ENCODE data around the gene XK.

XK gene

DNA sequence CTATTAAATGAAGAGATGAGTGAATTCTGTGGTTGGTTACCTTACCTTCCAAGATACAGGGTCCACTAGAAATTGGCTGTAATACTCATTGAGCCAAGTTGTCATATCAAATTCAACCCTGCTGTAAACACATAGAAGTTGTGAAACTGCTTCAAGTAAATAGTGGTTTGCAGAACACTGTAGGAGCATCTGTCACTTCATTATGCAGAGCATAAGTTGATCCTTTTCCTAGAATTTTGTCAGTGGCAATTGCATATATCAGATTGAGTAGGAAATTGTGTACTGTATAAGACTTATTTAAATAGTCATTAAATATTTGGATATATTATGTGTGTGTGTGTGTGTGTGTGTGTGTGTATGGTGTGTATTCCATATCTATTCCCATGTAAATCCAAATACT, 8.8 kb upstream of the XK start:
- no peaks in the 10 kb centered on the region for H3K79me2 ChIP-seq (ENCODE audit: insufficient read depth, low read length)
- no peak overlapping the region for H2AFZ ChIP-seq (ENCODE audit: low read length)
- no peaks in the 10 kb centered on the region for H3K9me3 ChIP-seq (ENCODE audit: low read length)
- no peaks in the 10 kb centered on the region for H3K27me3 ChIP-seq (ENCODE audit: insufficient read depth, low read length)
- H3F3A ChIP-seq (ENCODE audit: insufficient read depth, low read length), result no peaks in the 10 kb centered on the region
- H4K20me1 ChIP-seq (ENCODE audit: insufficient read depth, low read length), result no peaks in the 10 kb centered on the region
- TF ChIP-seq, protein P1, sequence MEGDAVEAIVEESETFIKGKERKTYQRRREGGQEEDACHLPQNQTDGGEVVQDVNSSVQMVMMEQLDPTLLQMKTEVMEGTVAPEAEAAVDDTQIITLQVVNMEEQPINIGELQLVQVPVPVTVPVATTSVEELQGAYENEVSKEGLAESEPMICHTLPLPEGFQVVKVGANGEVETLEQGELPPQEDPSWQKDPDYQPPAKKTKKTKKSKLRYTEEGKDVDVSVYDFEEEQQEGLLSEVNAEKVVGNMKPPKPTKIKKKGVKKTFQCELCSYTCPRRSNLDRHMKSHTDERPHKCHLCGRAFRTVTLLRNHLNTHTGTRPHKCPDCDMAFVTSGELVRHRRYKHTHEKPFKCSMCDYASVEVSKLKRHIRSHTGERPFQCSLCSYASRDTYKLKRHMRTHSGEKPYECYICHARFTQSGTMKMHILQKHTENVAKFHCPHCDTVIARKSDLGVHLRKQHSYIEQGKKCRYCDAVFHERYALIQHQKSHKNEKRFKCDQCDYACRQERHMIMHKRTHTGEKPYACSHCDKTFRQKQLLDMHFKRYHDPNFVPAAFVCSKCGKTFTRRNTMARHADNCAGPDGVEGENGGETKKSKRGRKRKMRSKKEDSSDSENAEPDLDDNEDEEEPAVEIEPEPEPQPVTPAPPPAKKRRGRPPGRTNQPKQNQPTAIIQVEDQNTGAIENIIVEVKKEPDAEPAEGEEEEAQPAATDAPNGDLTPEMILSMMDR (IDR thresholded peaks at IDR 0.05; ENCODE audit: low read length), result no peak
- no peak for TF ChIP-seq EZH2 (IDR thresholded peaks at IDR 0.05; ENCODE audit: borderline replicate concordance, low read length)
- H3K9me2 ChIP-seq (ENCODE audit: low read depth, low read length), result no peaks in the 10 kb centered on the region
- no peak overlapping the region for H3K4me2 ChIP-seq (ENCODE audit: low read length)
- no peaks in the 10 kb centered on the region for H3K4me1 ChIP-seq (ENCODE audit: insufficient read depth, low read length, severe bottlenecking)
- no peak overlapping the region for H3K4me3 ChIP-seq (ENCODE audit: low read depth, low read length, poor library complexity, severe bottlenecking)
- no peaks in the 10 kb centered on the region for H3K36me3 ChIP-seq (ENCODE audit: insufficient read depth, low read length)
- no peak overlapping the region for H3K27ac ChIP-seq (ENCODE audit: low read depth, low read length, poor library complexity, severe bottlenecking)
- no peak overlapping the region for H3K9ac ChIP-seq (ENCODE audit: low read length)

DNA sequence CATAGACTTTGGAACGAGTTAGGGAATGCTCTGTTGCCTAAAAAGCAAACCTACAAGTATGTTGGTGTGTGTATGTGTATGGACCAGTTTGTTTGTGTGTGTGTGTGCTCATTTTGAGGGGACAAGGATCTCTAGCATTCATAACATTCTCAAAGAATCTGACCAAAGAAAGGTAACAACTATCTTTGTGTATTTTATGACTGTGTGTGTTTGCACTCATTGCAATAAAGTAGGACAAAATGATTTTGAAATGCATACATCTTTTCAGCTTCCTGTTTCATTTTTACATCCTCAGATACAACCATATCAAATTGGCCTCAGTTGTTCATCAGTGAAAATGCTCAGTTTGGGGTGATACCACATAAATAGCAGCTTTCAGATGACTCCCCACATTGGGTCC, 8.3 kb upstream of the XK start:
- no peak overlapping the region for H3K4me2 ChIP-seq (ENCODE audit: low read length)
- no peak overlapping the region for H2AFZ ChIP-seq (ENCODE audit: low read length)
- H3K9me3 ChIP-seq (ENCODE audit: low read length), result no peaks in the 10 kb centered on the region

DNA sequence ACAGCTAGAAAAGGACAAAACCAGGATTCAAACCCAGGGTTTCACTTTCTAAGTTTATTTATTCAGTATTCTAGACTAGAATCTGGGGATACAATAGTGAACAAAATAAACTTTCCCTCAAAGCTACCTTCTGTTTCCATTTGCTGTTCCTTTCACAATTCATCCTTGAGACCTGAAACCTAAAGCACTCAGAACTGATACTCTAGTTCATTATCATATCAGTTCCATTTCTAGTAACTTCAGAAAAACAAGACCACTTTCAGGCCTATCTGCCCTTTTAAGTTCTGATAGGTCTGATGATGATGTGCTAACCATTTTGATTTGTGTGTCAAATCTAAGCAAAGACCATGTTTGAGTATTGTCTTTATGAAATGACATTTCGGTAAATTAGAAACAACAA, 7.8 kb upstream of the XK start:
- Histone ChIP-seq H3K9ac (ENCODE audit: low read length) (no peak overlapping the region), H3K4me3 (ENCODE audit: low read depth, low read length, poor library complexity, severe bottlenecking) (no peak overlapping the region), H3K9me3 (ENCODE audit: low read length) (no peaks in the 10 kb centered on the region), H3K27ac (ENCODE audit: low read depth, low read length, poor library complexity, severe bottlenecking) (no peak overlapping the region), H3K9me2 (ENCODE audit: low read depth, low read length) (no peaks in the 10 kb centered on the region), H3K79me2 (ENCODE audit: insufficient read depth, low read length) (no peaks in the 10 kb centered on the region), H3K27me3 (ENCODE audit: insufficient read depth, low read length) (no peaks in the 10 kb centered on the region), H2AFZ (ENCODE audit: low read length) (no peak overlapping the region), H3K36me3 (ENCODE audit: insufficient read depth, low read length) (no peaks in the 10 kb centered on the region), H3K4me1 (ENCODE audit: insufficient read depth, low read length, severe bottlenecking) (no peaks in the 10 kb centered on the region), H4K20me1 (ENCODE audit: insufficient read depth, low read length) (no peaks in the 10 kb centered on the region), H3F3A (ENCODE audit: insufficient read depth, low read length) (no peaks in the 10 kb centered on the region), H3K4me2 (ENCODE audit: low read length) (no peak overlapping the region)
- TF ChIP-seq, protein P1 (IDR thresholded peaks at IDR 0.05; ENCODE audit: low read length), result no peak
- no peak for TF ChIP-seq EZH2 (IDR thresholded peaks at IDR 0.05; ENCODE audit: borderline replicate concordance, low read length)

More for the DNA sequence above, 8.3 kb upstream of the XK start:
- Histone ChIP-seq H3K27me3 (ENCODE audit: insufficient read depth, low read length) (no peaks in the 10 kb centered on the region), H3K79me2 (ENCODE audit: insufficient read depth, low read length) (no peaks in the 10 kb centered on the region), H3K4me3 (ENCODE audit: low read depth, low read length, poor library complexity, severe bottlenecking) (no peak overlapping the region), H3K9ac (ENCODE audit: low read length) (no peak overlapping the region), H3K4me1 (ENCODE audit: insufficient read depth, low read length, severe bottlenecking) (no peaks in the 10 kb centered on the region), H4K20me1 (ENCODE audit: insufficient read depth, low read length) (no peaks in the 10 kb centered on the region), H3K36me3 (ENCODE audit: insufficient read depth, low read length) (no peaks in the 10 kb centered on the region), H3K27ac (ENCODE audit: low read depth, low read length, poor library complexity, severe bottlenecking) (no peak overlapping the region), H3K9me2 (ENCODE audit: low read depth, low read length) (no peaks in the 10 kb centered on the region), H3F3A (ENCODE audit: insufficient read depth, low read length) (no peaks in the 10 kb centered on the region)
- TF ChIP-seq, protein P1 (IDR thresholded peaks at IDR 0.05; ENCODE audit: low read length), result no peak
